Urinary bladder (tissue), 4 donors: ENCODE measurements around the gene TUG1. TPM values are rescaled to one million over a fixed set of nuclear protein-coding genes. Genes with fewer than 3 reads are reported as not detected.

Source experiments
- DNase-seq: peaks from one replicate; pipeline ENCODE4 v3.0.0-alpha.2; 2015; ENCODE audit errors: extremely low spot score
- H3K27ac ChIP-seq: one replicate; pipeline ENCODE4 v1.5.1; 2013; ENCODE audit warnings: low read depth, mild to moderate bottlenecking, moderate library complexity
- H3K36me3 ChIP-seq: one replicate; pipeline ENCODE4 v1.6.1; 2013; ENCODE audit warnings: mild to moderate bottlenecking, moderate library complexity; ENCODE audit not compliant: insufficient read depth
- H3K4me1 ChIP-seq: one replicate; pipeline ENCODE4 v1.6.1; 2013; ENCODE audit warnings: mild to moderate bottlenecking, moderate library complexity; ENCODE audit not compliant: insufficient read depth
- H3K4me3 ChIP-seq: one replicate; pipeline ENCODE4 v1.5.1; 2013; ENCODE audit warnings: low read depth, low read length
- WGBS: extraction: QIAGEN DNeasy Blood & Tissue Kit; methylation state at CpG from one replicate; pipeline ENCODE4 v1.1.7; 2013; 5-methylcytosine and 5-hydroxymethylcytosine counted together
- polyA plus RNA-seq: library from polyadenylated mRNA; stranded (reverse); fragments of 200-250 nt; gene quantifications from one replicate; pipeline ENCODE4 v1.2.3, GENCODE V29; 2013
- small RNA-seq: library from RNA; depleted of rRNA; stranded (forward); fragments of <200 nt; gene quantifications from one replicate; pipeline ENCODE3, GENCODE V24; 2014
- total RNA-seq: library from RNA; depleted of rRNA; stranded (reverse); fragments of >200 nt; gene quantifications from one replicate; pipeline ENCODE4 v1.2.3, GENCODE V29; 2014
- donor health status: healthy with polysubstance abuse.
- donor health status: healthy.

The TUG1 gene
- total and polyA plus RNA-seq, 2 donors = 48.7 to 120 TPM

DNA sequence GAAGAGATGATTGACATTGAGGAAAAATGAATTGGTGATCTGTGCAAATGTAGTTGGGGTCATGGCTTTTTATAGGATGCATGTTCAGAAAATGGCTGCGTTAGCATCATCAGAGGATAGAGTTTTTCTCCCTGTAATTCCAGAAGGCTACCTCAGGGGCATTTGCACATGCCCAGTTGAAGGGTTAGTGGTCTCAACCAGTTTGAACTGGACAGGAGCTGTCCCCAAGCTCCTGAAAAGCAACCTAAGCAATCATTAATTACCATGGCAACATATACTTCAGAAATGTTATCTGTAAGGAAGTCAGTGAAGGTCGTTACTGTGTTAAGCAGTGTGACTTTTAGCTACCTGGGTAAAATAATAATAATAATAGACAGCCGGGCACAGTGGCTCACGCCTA is 29.3 kb downstream of the TUG1 start:
- WGBS = 86% methylated on average over 4 of the region's 4 CpGs
- no peaks in the 10 kb centered on the region for H3K36me3 ChIP-seq
- H3K4me3 ChIP-seq = no peak overlapping the region
- no peak overlapping the region for H3K27ac ChIP-seq
- DNase-seq = no peak
- no peaks in the 10 kb centered on the region for H3K4me1 ChIP-seq

DNA sequence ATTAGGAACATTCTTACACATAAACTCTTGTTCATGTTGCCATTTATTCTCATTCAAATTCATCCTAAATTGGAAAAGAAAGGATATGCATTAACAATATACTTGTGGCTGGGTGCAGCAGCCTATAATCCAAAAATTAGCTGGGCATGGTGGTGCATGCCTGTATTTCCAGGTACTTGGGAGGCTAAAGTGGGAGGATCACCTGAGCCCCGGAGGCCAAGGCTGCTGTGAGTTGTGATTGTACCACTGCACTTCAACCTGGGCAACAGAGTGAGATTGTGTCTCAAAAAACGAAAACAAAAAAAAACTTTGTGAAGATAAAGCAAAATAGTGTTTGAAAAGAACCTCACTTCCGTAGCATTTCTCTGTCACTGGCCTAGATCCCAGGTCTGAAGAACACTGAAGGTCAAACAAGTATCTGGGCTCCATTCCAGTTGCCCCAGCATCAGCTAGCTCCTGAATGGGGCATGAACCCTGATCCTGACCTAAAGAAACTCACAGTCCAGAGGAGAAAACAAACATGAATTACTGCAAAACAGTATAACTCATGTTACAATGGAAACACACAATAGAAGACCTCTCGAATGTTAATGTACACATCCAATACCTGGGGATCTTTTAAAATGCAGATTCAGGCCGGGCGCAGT is 32.2 kb downstream of the TUG1 start:
- 88% methylated on average over 6 of the region's 6 CpGs for WGBS
- H3K4me3 ChIP-seq = no peak overlapping the region
- H3K4me1 ChIP-seq = no peaks in the 10 kb centered on the region
- H3K36me3 ChIP-seq = no peaks in the 10 kb centered on the region
- H3K27ac ChIP-seq = no peak overlapping the region
- DNase-seq = no peak

DNA sequence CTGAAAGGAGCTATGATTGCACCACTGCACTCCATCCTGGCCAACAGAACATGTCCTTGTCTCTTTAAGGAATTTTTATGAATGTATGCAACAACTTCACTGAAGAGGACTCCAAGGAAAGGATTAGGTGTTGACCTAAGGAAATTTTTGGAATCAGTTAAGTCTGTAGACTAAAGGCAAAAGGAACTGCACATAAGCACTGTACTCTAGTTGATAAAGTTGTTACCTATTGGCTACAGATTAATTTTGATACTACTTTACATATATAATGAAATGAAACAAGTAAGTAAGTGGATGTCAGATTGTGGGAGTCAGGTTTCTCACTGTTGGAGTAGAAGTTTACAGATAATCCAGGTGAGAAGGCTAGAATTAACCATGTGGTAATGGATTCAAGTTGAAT is 36.5 kb downstream of the TUG1 start:
- H3K4me3 ChIP-seq = no peak overlapping the region
- no peak overlapping the region for H3K27ac ChIP-seq
- H3K4me1 ChIP-seq = no peaks in the 10 kb centered on the region
- no peaks in the 10 kb centered on the region for H3K36me3 ChIP-seq
- DNase-seq = no peak

DNA sequence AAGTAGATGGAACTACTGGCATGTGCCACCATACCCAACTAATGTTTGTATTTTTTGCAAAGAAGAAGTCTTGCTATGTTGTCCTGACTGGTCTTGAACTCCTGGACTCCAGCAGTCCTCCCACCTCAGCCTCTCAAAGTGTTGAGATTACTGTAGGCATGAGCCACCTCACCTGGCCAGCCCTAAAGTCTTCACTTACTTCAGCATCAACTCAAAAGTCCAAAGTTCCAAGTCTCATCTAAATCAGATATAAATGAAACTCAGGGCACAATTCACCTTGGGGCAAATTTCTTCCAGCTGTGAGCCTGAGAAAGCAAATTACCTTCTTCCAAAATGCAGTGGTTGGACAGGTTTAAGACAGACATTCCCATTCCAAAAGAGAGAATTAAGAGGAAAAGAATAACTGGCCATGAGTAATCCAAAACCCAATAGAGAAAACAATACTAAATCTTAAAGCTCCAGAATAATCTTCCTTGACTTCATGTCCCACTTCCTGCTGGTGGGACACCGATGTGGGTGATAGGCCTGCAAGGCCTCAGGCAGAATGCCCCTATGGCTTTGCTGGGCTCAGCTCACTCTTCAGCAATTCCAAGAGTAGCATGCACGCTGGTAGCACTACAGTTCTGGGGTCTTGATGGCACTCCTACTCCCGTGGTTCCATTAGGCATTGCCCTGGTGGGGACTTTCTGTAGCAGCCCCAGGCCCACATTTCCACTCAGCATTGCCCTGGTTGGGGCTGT is 50.3 kb downstream of the TUG1 start:
- Histone ChIP-seq H3K4me1 (no peaks in the 10 kb centered on the region), H3K36me3 (no peaks in the 10 kb centered on the region), H3K4me3 (no peak overlapping the region), H3K27ac (no peak overlapping the region)
- WGBS = 86% methylated on average over 3 of the region's 3 CpGs
- no peak for DNase-seq

DNA sequence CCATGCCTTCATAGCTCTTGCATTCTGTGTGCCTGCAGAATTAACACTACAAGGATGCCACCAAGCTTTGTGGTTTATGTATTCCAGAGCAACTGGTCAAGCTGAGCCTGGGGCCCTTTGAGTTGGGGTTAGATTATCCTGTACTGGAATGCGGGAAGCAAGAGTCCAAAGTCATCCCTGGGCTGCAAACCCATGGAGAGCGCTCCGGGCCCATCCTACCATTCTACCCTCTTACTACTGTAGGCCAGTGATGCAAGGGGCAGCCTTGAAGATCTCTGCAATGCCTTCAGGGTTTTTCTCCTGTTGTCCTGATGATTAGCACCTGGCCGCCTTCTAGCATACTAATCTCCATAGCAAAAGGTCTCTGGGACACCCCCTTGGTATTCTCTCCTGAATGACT is 51.3 kb downstream of the TUG1 start:
- Histone ChIP-seq H3K36me3 (no peaks in the 10 kb centered on the region), H3K27ac (no peak overlapping the region), H3K4me1 (no peaks in the 10 kb centered on the region), H3K4me3 (no peak overlapping the region)
- no peak for DNase-seq
- WGBS = 95% methylated on average over 4 of the region's 4 CpGs

DNA sequence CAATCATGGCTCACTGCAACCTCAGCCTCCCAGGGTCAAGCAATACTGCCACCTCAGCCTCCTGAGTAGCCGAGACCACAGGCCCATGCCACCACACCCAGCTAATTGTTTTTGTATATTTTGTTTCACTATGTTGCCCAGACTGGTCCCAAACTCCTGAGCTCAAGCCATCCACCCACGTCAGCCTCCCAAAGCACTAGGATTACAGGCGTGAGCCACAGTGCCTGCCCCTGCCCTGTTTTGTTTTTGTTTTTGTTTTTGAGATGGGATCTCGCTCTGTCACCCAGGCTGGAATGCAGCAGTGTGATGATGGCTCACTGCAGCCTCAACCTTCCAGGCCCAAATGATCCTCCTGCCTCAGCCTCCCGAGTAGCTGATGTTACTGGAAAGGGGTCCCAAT is 53.5 kb downstream of the TUG1 start:
- WGBS = 93% methylated on average over 5 of the region's 5 CpGs
- no peak for DNase-seq
- no peaks in the 10 kb centered on the region for H3K36me3 ChIP-seq
- H3K4me3 ChIP-seq = no peak overlapping the region
- no peak overlapping the region for H3K27ac ChIP-seq
- no peaks in the 10 kb centered on the region for H3K4me1 ChIP-seq

Small RNA genes within 50 kb of the gene (small RNA-seq; reads per million reads assigned to genes)
- gene RF01892 = not detected

Other genes with a start within 250 kb of the TUG1 start
- 18.1 TPM for gene MORC2, start 491 bp upstream of the TUG1 start, total RNA-seq
- gene MORC2, start 491 bp upstream of the TUG1 start, polyA plus RNA-seq = 21.7 TPM
- 149 TPM for gene SMTN, start 112.1 kb downstream of the TUG1 start, total RNA-seq
- 1,750 TPM for gene SMTN, start 112.1 kb downstream of the TUG1 start, polyA plus RNA-seq
- 113 TPM for gene SELENOM, start 138.3 kb downstream of the TUG1 start, total RNA-seq
- gene SELENOM, start 138.3 kb downstream of the TUG1 start, polyA plus RNA-seq = 1,134 TPM
- gene INPP5J, start 153.7 kb downstream of the TUG1 start, total RNA-seq = 0.32 TPM
- gene INPP5J, start 153.7 kb downstream of the TUG1 start, polyA plus RNA-seq = 1.5 TPM
- not detected for gene PLA2G3, start 171.2 kb downstream of the TUG1 start, total RNA-seq
- gene PLA2G3, start 171.2 kb downstream of the TUG1 start, polyA plus RNA-seq = not detected
- gene RNF185, start 190.9 kb downstream of the TUG1 start, total RNA-seq = 23.3 TPM
- gene RNF185, start 190.9 kb downstream of the TUG1 start, polyA plus RNA-seq = 31.1 TPM
- gene LIMK2, start 243.0 kb downstream of the TUG1 start, total RNA-seq = 31.5 TPM
- gene LIMK2, start 243.0 kb downstream of the TUG1 start, polyA plus RNA-seq = 16.3 TPM